ENCODE results near the gene HMHB1.

HMHB1 gene

DNA sequence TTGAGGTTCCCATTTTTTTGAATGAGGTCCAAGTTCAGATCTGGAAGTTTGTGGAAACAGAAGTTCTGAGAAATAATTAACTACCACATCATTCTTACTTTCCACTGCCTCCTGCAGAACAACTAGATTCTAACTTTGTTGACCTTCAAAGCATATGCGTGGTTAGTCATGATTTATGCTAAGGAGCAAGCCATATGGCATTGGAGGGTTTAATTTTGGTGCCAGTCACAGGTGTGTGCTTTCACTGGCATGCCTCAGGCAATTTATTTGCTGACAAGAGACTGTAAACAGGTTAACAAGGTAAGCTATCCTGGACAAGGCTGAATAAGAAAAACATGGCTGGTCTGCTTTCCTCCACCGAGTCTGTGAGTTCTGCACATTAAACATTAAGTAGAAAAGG lies 31.5 kb downstream of the HMHB1 start:
- TF ChIP-seq, protein P1, sequence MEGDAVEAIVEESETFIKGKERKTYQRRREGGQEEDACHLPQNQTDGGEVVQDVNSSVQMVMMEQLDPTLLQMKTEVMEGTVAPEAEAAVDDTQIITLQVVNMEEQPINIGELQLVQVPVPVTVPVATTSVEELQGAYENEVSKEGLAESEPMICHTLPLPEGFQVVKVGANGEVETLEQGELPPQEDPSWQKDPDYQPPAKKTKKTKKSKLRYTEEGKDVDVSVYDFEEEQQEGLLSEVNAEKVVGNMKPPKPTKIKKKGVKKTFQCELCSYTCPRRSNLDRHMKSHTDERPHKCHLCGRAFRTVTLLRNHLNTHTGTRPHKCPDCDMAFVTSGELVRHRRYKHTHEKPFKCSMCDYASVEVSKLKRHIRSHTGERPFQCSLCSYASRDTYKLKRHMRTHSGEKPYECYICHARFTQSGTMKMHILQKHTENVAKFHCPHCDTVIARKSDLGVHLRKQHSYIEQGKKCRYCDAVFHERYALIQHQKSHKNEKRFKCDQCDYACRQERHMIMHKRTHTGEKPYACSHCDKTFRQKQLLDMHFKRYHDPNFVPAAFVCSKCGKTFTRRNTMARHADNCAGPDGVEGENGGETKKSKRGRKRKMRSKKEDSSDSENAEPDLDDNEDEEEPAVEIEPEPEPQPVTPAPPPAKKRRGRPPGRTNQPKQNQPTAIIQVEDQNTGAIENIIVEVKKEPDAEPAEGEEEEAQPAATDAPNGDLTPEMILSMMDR (IDR thresholded peaks at IDR 0.05; ENCODE audit: extremely low read depth, missing control alignments), result no peak
- no peak for DNase-seq (ENCODE audit: low spot score)

DNA sequence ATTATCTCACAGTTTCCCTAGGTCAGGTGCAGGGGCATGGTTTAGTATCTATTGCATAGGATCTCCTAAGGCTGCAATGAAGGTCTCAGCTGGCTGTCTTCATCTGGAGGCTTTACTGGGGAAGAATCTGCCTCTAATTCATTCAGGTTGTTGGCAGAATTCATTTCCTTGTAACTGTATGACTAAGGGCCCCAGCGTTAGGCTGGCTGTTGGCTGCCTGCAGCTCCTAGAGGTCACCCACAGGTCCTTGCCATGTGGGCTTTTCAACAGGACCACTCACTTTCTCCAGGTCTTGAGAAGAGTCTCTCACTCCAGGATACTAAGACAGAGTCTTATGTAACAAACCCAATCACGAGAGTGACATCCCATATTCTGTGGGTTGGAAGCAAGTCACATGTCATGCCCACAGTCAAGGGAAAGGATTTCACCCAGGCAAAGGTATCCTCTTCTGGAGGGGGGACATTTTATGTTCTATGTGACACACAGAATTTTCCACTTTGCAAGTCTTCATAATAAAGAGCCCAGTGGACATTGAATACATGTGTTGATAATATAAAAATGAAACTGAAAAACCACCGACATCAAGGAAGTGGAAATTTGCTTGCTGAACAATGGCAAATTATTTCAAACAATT lies 38.2 kb downstream of the HMHB1 start:
- DNase-seq (ENCODE audit: low spot score), result peak; percentile 5
- TF ChIP-seq, protein P1 (IDR thresholded peaks at IDR 0.05; ENCODE audit: extremely low read depth, missing control alignments), result no peak

DNA sequence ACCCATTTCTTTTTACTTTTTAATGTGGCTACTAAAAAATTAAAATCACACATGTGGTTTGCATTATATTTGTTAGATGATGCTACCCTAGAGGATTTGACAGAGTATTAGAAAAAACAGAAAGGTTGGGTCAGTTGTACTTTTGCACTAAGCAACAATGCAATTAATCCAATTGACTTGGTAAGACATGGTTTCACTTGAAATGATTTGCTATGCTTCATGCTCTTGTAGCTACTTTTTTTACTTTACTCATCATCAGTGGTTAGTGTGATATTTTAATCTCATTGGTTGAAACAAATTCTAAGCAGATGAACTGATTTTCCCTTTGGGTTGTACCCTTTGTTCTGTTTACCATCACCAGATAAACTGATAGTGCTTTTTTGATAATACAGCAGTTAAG lies 39.4 kb downstream of the HMHB1 start:
- TF ChIP-seq, protein P1 (IDR thresholded peaks at IDR 0.05; ENCODE audit: extremely low read depth, missing control alignments), result no peak

DNA sequence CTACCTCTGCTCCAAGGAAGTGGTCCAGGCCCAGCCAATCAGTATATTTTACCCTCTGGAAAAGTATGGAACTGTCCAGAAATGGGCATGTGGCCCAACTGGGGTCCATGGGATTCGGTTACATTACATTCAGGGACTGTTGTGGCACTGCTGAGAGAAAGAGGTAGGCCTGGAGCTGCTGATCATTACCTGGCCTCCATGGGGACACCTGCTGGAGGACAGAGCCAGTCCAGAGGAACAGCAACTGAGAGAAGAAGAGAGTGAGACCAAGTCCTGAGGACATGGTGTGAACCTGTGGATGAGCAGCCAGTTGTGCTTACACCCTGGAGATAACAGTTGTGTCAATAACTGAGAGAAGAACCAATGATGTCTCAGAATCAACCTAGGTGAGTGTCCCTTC lies 48.2 kb downstream of the HMHB1 start:
- TF ChIP-seq, protein P1 (IDR thresholded peaks at IDR 0.05; ENCODE audit: extremely low read depth, missing control alignments), result no peak
- DNase-seq (ENCODE audit: low spot score), result peak; percentile 5

More for the DNA sequence above, 39.4 kb downstream of the HMHB1 start:
- no peak for DNase-seq (ENCODE audit: low spot score)

DNA sequence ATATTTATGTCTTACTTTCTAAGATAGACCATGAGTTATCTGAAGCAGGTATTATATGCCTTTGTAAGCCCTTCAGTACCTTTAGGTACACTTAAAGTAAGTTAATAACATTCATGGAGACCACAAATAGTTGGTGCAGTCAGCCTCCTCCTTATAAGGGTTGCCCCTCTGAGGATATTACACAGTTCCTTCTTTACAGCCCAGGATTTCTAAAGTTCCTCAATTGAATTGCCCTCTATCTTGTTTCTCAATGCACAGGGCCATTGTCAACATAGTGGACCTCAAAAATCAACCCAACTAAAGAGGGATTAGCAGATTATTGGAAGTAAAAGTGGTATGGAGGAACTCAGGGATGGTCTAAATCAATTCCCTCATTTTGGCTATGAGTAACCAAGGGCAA lies 50.3 kb downstream of the HMHB1 start:
- TF ChIP-seq, protein P1 (IDR thresholded peaks at IDR 0.05; ENCODE audit: extremely low read depth, missing control alignments), result no peak
- DNase-seq (ENCODE audit: low spot score), result no peak

DNA sequence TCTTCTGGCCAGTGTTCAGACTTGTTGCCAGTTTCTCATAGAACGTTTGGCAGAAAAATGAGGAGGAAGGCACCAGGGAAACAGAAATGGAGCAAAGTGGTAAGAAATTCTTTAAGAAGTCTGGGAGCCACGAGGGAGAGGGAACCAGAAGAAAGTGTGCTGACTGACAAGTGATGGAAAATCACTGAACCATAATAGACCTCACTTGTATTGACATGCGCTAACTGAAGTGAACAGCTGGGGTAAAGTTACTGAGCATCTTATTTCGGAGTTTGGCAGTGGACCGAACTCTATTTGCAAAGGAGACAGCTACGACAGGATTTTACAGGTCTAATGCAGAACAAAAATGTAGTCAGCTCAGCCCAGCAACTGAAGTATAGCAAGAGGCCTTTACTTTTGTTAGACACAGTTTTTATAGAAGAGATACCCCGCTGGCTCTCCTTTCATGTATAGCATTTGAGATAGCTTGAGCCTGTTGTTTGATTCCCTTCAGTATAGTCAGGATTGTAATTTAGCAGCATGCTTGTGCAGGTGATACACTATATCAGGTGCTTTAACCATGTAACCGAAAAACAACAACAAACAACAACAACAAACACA lies 53.6 kb downstream of the HMHB1 start:
- TF ChIP-seq, protein P1 (IDR thresholded peaks at IDR 0.05; ENCODE audit: extremely low read depth, missing control alignments), result no peak
- no peak for DNase-seq (ENCODE audit: low spot score)

Measured in GM20000 (cell line).